ENCODE measurements around the gene UPK1A.

Gene UPK1A

DNA sequence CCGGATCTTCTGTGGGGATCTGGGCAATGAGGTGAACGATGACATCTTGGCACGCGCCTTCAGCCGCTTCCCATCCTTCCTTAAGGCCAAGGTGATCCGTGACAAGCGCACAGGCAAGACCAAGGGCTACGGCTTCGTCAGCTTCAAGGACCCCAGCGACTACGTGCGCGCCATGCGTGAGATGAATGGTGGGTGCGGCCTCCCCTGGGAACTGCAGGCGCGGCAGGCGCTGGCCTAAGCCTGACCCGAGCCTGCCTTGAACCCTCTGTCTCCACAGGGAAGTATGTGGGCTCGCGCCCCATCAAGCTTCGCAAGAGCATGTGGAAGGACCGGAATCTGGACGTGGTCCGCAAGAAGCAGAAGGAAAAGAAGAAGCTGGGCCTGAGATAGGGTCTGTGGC lies 29.2 kb upstream of the UPK1A start:
- DNase-seq (ENCODE audit: low spot score in 2 of 2) (no peak), ATAC-seq (replicated peaks; ENCODE audit: extremely low read depth, poor library complexity, severe bottlenecking) (no peak)
- H3K4me3 Mint-ChIP-seq: no peak overlapping the region
- no peaks in the 10 kb centered on the region for H3K9me3 Mint-ChIP-seq
- peaks cover 14% of the 10 kb centered on the region for H3K4me1 Mint-ChIP-seq
- peaks cover 32% of the 10 kb centered on the region for H3K36me3 Mint-ChIP-seq (ENCODE audit: insufficient read depth)
- H3K27ac Mint-ChIP-seq (ENCODE audit: low read depth): no peak overlapping the region
- H3K27me3 Mint-ChIP-seq: no peaks in the 10 kb centered on the region

DNA sequence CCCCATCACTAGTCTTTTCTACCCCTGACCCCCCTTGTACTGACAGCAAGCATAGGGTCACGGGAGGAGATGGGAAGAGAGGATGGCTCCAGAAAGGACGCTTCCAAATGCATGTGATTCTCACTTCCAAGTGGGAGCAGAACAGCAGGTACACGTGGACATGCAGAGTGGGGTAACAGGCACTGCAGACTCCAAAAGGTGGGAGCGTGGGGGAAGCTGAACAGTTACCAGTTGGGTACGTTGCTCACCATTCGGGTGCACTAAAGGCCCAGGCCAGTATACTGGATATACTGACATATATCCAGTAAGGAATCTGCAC lies 27.0 kb upstream of the UPK1A start:
- no peak for ATAC-seq (replicated peaks; ENCODE audit: extremely low read depth, poor library complexity, severe bottlenecking)

DNA sequence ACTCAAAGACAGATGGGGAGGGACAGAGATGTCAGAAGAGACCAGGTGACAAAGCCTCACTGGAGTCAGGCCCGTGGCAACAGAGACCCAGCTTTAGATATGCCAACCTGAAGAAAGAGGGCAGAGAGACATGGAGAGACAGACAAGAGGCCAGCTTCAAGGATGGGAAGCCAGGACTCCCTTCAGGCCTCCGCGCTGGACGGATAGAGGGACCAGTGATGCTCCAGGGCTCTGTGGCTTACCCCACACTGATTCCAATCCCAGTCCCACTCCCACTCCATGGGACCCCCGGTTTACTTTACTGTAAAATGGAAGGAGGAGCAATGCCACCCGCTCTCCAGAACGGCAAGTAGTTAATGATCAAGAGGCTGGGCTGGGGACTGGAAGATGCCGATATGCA lies 26.5 kb upstream of the UPK1A start:
- H3K27me3 Mint-ChIP-seq: no peaks in the 10 kb centered on the region
- no peak overlapping the region for H3K27ac Mint-ChIP-seq (ENCODE audit: low read depth)
- peaks cover 16% of the 10 kb centered on the region for H3K36me3 Mint-ChIP-seq (ENCODE audit: insufficient read depth)
- no peak overlapping the region for H3K4me3 Mint-ChIP-seq
- H3K4me1 Mint-ChIP-seq: peaks cover 8% of the 10 kb centered on the region
- no peak for DNase-seq (ENCODE audit: low spot score in 2 of 2)
- H3K9me3 Mint-ChIP-seq: no peaks in the 10 kb centered on the region
- no peak for ATAC-seq (replicated peaks; ENCODE audit: extremely low read depth, poor library complexity, severe bottlenecking)

More for the DNA sequence above, 27.0 kb upstream of the UPK1A start:
- peaks cover 21% of the 10 kb centered on the region for H3K36me3 Mint-ChIP-seq (ENCODE audit: insufficient read depth)
- H3K27ac Mint-ChIP-seq (ENCODE audit: low read depth): no peak overlapping the region
- no peaks in the 10 kb centered on the region for H3K9me3 Mint-ChIP-seq
- H3K4me1 Mint-ChIP-seq: peaks cover 2% of the 10 kb centered on the region
- no peak overlapping the region for H3K4me3 Mint-ChIP-seq
- H3K27me3 Mint-ChIP-seq: no peaks in the 10 kb centered on the region
- no peak for DNase-seq (ENCODE audit: low spot score in 2 of 2)

DNA sequence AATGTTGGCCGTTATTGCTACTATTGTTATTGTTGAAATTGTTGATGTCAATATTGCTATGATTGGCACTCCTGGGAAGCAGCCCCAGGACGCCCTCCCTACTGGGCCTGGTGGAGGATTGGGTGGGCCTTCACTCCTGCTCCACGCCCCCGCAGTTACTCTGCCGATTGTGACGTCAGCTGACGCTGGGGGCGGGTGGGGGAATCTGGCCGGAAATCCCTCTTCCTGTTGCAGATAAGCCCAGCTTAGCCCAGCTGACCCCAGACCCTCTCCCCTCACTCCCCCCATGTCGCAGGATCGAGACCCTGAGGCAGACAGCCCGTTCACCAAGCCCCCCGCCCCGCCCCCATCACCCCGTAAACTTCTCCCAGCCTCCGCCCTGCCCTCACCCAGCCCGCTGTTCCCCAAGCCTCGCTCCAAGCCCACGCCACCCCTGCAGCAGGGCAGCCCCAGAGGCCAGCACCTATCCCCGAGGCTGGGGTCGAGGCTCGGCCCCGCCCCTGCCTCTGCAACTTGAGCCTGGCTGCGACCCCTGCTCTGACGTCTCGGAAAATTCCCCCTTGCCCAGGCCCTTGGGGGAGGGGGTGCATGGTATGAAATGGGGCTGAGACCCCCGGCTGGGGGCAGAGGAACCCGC lies 24.7 kb upstream of the UPK1A start, which contains the start of gene ETV2:
ETV2 (plus strand) TSS at position 231 of the 637 bp plus-strand sequence. CDS start 716 bp downstream, outside the sequence.
- Mint-ChIP-seq H3K36me3 (ENCODE audit: insufficient read depth) (peaks cover 9% of the 10 kb centered on the region), H3K27me3 (no peaks in the 10 kb centered on the region), H3K27ac (ENCODE audit: low read depth) (peak within 1 kb of the TSS; percentile 49), H3K9me3 (no peaks in the 10 kb centered on the region), H3K4me3 (peak within 1 kb of the TSS; percentile 86), H3K4me1 (peaks cover 17% of the 10 kb centered on the region)
- no peak for ATAC-seq (replicated peaks; ENCODE audit: extremely low read depth, poor library complexity, severe bottlenecking)
- no peak for DNase-seq (ENCODE audit: low spot score in 2 of 2)

DNA sequence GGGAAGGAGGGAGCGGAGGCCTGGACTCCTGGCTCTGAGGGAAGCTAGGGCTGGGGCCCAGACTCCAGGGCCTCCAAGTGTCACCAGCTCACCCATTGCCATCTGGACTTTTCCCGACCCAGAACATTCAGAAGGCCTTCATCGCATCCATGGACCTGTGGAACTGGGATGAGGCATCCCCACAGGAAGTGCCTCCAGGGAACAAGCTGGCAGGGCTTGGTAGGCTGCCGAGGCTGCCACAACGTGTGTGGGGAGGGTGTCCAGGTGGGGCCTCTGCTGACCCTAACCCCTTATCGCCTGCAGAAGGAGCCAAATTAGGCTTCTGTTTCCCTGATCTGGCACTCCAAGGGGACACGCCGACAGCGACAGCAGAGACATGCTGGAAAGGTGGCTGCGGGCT lies 24.0 kb upstream of the UPK1A start:
- Mint-ChIP-seq H3K36me3 (ENCODE audit: insufficient read depth) (peaks cover 7% of the 10 kb centered on the region), H3K27me3 (no peaks in the 10 kb centered on the region), H3K4me3 (peak overlapping the region; percentile 86), H3K4me1 (peaks cover 17% of the 10 kb centered on the region), H3K27ac (ENCODE audit: low read depth) (peak overlapping the region; percentile 49), H3K9me3 (no peaks in the 10 kb centered on the region)
- ATAC-seq (replicated peaks; ENCODE audit: extremely low read depth, poor library complexity, severe bottlenecking): no peak
- no peak for DNase-seq (ENCODE audit: low spot score in 2 of 2)

DNA sequence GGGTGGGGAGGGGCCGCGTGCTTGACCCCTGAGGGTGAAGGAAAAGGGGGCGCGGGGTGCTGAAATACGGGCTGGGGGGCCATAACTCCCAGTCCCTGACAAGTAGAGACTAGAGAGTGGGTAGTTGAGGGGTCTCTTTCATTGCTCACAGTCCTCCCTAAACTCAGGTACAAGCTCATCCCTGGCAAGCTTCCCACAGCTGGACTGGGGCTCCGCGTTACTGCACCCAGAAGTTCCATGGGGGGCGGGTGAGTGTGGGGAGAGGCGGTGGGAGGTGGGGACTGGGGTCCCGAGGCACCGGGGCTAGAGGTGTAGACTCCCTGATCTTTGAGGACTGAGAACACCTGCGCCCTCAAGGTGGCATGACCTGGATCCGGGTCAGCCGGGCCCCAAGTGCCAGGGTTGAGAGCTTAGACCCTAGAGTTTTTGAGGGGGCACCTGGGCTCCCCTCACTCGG lies 23.5 kb upstream of the UPK1A start:
- Mint-ChIP-seq H3K4me1 (peaks cover 17% of the 10 kb centered on the region), H3K27me3 (no peaks in the 10 kb centered on the region), H3K36me3 (ENCODE audit: insufficient read depth) (peaks cover 7% of the 10 kb centered on the region), H3K27ac (ENCODE audit: low read depth) (no peak overlapping the region), H3K4me3 (peak overlapping the region; percentile 86), H3K9me3 (no peaks in the 10 kb centered on the region)
- ATAC-seq (replicated peaks; ENCODE audit: extremely low read depth, poor library complexity, severe bottlenecking) (no peak), DNase-seq (ENCODE audit: low spot score in 2 of 2) (no peak)

DNA sequence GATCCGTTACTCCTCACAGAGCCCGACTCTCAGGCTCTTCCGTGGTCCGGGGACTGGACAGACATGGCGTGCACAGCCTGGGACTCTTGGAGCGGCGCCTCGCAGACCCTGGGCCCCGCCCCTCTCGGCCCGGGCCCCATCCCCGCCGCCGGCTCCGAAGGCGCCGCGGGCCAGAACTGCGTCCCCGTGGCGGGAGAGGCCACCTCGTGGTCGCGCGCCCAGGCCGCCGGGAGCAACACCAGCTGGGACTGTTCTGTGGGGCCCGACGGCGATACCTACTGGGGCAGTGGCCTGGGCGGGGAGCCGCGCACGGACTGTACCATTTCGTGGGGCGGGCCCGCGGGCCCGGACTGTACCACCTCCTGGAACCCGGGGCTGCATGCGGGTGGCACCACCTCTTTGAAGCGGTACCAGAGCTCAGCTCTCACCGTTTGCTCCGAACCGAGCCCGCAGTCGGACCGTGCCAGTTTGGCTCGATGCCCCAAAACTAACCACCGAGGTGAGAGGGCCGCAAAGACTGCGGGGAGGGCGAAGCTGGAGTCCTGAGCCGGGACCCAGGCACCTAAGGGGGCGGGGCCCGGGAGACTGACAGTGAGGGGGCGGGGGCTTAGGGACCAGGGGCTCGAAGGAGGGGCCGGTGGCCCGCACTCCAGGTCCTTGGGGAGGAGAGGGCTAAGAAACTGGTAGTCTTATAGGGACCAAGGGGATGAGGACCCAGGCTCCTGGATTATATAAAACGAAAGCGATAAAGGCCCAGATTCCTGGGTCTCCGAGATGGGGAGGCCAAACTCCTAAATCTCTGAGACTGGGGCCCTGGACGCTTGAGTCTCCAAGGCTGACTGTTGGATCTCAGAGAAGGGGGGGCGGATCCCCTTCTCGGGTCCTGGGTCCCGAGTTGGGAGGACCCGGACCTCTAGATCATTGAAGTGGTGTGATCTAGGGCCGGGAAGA lies 22.8 kb upstream of the UPK1A start:
- peak overlapping the region; percentile 63 for H3K27ac Mint-ChIP-seq (ENCODE audit: low read depth)
- H3K9me3 Mint-ChIP-seq: no peaks in the 10 kb centered on the region
- DNase-seq (ENCODE audit: low spot score in 2 of 2) (peak; percentile 71 to 73), ATAC-seq (replicated peaks; ENCODE audit: extremely low read depth, poor library complexity, severe bottlenecking) (peak; percentile 45)
- peaks cover 23% of the 10 kb centered on the region for H3K4me1 Mint-ChIP-seq
- no peaks in the 10 kb centered on the region for H3K27me3 Mint-ChIP-seq
- peak overlapping the region; percentile 86 for H3K4me3 Mint-ChIP-seq
- H3K36me3 Mint-ChIP-seq (ENCODE audit: insufficient read depth): peaks cover 10% of the 10 kb centered on the region

DNA sequence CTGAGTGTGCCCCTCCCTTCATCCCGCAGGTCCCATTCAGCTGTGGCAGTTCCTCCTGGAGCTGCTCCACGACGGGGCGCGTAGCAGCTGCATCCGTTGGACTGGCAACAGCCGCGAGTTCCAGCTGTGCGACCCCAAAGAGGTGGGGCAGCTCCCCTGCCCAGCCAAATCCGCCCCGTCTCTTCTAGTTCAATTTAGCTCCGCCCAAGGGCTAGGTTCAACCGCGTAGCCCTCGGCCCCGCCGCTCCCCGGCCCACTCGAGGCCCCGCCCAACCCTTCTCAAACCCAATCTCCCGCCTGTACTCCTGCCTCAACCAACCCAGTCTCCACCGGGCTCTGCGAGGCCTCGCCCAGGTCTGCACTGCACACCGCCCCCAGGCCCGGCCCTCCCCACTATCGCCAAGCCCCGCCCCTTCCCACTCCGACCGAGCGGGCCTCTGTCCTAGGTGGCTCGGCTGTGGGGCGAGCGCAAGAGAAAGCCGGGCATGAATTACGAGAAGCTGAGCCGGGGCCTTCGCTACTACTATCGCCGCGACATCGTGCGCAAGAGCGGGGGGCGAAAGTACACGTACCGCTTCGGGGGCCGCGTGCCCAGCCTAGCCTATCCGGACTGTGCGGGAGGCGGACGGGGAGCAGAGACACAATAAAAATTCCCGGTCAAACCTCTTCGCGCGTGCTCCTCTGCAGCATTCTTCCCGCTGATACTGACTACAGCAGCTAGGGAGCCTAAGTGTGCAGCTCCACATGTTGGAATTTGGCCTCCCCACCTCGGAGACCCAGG lies 21.9 kb upstream of the UPK1A start:
- peaks cover 30% of the 10 kb centered on the region for H3K4me1 Mint-ChIP-seq
- peak overlapping the region; percentile 63 for H3K27ac Mint-ChIP-seq (ENCODE audit: low read depth)
- H3K36me3 Mint-ChIP-seq (ENCODE audit: insufficient read depth): peaks cover 10% of the 10 kb centered on the region
- no peaks in the 10 kb centered on the region for H3K9me3 Mint-ChIP-seq
- peak; percentile 83 for ATAC-seq (replicated peaks; ENCODE audit: extremely low read depth, poor library complexity, severe bottlenecking)
- peak; percentile 84 to 88 for DNase-seq (ENCODE audit: low spot score in 2 of 2)
- peak overlapping the region; percentile 86 for H3K4me3 Mint-ChIP-seq
- no peaks in the 10 kb centered on the region for H3K27me3 Mint-ChIP-seq

DNA sequence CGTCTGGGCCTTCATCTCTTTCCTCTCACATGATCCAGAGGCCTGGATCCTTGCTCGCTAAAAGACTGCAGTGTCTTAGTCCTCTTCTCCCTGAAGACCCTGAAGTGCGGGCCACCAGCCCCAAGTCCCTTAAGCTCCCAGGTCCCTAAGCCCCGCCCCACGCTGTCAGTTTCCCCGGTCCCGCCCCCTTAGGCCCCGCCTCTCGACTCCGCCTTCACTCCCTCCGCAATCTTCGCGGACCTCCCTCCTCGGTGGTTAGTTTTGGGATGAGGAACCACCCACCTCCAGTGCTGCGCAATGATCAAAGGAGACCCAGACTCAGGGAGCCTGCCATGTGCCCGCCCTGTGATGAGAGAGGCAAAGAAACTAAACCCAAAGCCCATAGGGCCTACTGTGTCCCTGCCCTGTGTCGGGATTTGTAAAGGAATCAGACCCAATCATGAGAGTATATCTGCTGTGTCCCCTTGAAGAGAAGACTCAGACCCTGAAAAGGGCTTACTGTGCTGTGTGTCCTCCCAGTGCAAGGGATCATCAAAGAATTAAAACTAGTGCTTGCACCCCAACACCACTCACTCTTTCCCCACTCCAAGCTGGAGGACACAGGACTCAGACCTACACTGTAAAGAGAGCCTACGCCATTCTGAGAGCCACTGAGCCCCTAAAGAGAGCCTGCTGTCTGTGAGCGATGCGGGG lies 21.2 kb upstream of the UPK1A start:
- peaks cover 13% of the 10 kb centered on the region for H3K36me3 Mint-ChIP-seq (ENCODE audit: insufficient read depth)
- peaks cover 30% of the 10 kb centered on the region for H3K4me1 Mint-ChIP-seq
- H3K27ac Mint-ChIP-seq (ENCODE audit: low read depth): peak overlapping the region; percentile 63
- no peaks in the 10 kb centered on the region for H3K9me3 Mint-ChIP-seq
- DNase-seq (ENCODE audit: low spot score in 2 of 2) (peak; percentile 25 to 37), ATAC-seq (replicated peaks; ENCODE audit: extremely low read depth, poor library complexity, severe bottlenecking) (no peak)
- H3K27me3 Mint-ChIP-seq: no peaks in the 10 kb centered on the region
- peak overlapping the region; percentile 86 for H3K4me3 Mint-ChIP-seq

DNA sequence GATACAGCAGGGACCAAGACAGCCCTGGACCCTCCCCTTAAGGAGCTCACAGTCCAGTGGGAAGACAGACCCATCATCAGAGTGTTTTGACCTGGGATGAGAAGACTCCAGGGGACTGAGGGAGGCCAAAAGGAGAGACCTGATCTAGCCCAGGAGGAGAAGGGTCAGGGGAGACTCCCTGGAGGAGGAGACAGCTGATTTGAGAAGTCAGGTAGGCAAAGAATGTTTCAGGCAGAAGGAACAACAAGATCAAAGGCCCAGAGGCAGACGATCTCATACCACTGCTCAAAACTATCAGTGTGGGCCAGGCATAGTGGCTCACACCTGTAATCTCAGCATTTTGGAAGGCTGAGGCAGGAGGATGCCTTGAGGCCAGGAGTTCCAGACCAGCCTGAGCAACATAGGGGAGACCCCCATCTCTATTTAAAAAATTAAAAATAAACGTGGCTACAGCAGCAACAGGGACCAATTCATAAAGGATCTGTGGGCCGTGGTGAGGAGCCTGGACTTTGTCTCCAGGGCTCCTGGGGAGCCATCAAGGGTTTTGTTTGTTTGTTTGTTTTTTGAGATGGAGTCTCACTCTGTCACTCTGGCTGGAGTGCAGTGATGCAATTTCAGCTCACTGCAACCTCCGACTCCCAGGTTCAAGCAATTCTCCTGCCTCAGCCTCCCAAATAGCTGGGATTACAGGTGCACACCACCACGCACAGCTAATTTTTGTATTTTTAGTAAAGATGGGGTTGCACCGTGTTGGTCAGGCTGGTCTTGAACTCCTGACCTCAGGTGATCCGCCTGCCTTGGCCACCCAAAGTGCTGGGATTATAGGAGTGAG lies 20.4 kb upstream of the UPK1A start:
- peak overlapping the region; percentile 86 for H3K4me3 Mint-ChIP-seq
- no peaks in the 10 kb centered on the region for H3K9me3 Mint-ChIP-seq
- H3K27ac Mint-ChIP-seq (ENCODE audit: low read depth): peak overlapping the region; percentile 63
- H3K36me3 Mint-ChIP-seq (ENCODE audit: insufficient read depth): peaks cover 13% of the 10 kb centered on the region
- no peak for ATAC-seq (replicated peaks; ENCODE audit: extremely low read depth, poor library complexity, severe bottlenecking)
- no peak for DNase-seq (ENCODE audit: low spot score in 2 of 2)
- peaks cover 31% of the 10 kb centered on the region for H3K4me1 Mint-ChIP-seq
- no peaks in the 10 kb centered on the region for H3K27me3 Mint-ChIP-seq

All from central memory CD8-positive, alpha-beta T cell (primary cell).